NCI-H82 treated with DMSO at 0.1 percent for 48 hours (cell line): ENCODE measurements around the gene SP9.
"Not testable (repeated sequence)": the region's sequence is repeated elsewhere in the genome, so short reads cannot be mapped to it uniquely, and the experiment has no call there.

Experiments used
- DNase-seq: peaks from one replicate; lab custom pipeline; 2025; ENCODE audit not compliant: unreplicated experiment; lab: John Stamatoyannopoulos, UW

SP9 gene

GRCh38 chr2:174344716-174345461 lies 10.1 kb downstream of the SP9 start:
- DNase-seq, result peak; percentile 30

DNA sequence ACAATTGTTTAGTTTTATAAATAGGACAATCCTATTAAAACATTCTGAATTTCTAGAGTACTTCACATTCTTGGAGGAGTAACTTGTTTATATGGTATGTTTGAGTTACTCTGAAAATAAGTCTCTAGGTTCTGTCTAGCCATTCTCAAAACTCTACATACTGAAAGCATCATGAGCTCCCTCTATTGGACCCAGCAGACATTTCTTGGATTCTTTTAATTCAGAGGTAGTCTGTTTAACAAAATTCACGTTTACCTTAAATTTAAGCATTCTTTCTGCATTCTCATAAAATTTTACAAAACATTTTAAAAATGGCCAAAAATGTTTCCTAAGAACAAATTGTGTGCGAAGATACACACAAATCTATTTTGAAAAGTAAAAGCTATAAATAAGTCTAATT lies 15.3 kb downstream of the SP9 start:
- DNase-seq, result no peak

DNA sequence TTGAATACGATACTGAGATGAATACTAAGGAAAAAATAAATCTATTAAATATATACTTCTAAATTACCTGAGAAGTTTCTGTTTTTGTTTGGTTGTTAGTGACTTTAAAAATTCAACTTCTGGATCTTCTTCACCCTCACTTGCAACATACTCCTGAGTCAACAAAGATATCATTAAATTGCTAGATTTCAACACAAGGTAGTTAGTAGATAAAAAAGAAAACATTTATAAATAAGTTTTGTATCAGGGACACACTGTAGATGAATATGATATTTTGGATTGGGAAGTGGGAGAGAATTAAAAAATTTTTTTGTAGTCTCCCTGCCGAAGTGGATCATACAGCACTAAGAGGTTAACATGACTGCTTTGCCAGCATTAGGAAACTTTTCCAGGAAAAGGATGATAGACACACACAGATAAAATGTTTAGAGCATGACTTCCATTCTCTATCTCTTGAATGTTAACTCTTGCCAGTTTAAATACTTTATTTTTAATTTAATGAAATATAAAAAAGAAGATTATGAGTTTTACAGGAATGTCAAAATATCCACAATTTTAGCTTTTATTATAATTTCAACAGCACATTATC lies 15.9 kb downstream of the SP9 start:
- DNase-seq, result no peak

DNA sequence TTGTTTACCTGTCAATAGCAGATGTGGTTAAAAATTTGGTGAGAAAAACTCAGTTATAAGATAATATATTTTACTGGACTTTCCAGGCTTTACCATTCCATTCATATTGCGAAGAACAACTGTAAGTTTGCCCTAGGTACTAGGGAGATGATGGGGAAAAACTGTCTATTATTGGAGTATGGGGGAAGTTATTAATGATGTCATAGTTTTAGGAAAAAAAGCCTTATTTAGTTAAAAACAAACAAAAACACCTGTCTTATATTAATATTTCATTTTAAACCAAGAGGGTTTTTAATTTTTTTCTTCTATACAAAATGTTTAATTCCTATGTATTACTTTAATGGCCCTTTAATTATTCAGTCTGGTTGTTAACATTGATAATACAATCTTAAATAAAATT lies 18.2 kb downstream of the SP9 start:
- no peak for DNase-seq

- DNase-seq, result no peak
These were observed 21.6 kb downstream of the SP9 start for GRCh38 chr2:174356347-174356746.

DNA sequence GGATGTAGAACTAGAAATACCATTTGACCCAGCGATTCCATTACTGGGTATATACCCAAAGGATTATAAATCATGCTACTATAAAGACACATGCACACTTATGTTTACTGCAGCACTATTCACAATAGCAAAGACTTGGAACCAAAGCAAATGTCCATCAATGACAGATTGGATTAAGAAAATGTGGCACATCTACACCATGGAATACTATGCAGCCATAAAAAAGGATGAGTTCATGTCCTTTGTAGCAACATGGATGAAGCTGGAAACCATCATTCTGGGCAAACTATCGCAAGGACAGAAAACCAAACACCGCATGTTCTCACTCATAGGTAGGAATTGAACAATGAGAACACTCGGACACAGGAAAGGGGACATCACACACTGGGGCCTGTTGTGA lies 24.9 kb downstream of the SP9 start:
- not testable (repeated sequence) for DNase-seq

DNA sequence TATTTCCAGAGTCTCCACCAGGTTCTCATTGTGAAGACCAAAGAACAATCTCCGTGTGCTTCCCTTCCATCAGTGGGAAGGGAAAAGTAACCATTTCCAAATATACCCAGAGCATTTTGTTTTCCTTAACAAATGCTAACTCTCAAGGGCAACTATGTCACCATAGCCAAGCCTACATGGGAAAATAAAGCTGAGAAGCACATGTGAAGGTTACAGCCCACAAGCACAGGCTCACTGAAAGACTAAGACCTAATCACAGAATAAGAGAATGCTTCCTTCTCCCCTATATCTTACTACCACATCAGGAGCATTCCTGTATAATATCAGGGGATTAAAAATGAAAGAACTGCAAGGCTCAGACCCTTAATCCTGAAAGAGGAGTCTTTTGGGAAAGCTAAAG lies 28.2 kb downstream of the SP9 start:
- no peak for DNase-seq

GRCh38 chr2:174363492-174364225 lies 28.9 kb downstream of the SP9 start:
- not testable (repeated sequence) for DNase-seq

DNA sequence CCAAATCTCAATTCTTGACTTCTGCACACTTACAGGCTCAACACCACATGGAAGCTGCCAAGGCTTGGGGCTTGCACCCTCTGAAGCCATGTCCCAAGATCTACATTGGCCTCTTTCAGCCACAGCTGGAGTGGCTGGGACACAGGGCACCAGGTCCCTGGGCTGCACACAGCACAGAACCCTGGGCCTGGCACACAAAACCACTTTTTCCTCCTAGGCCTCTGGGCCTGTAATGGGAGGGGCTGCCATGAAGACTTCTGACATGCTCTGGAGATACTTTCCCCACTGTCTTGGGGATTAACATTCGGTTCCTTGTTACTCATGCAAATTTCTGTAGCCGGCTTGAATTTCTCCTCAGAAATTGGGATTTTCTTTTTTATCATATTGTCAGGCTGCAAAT lies 29.9 kb downstream of the SP9 start:
- no peak for DNase-seq

DNA sequence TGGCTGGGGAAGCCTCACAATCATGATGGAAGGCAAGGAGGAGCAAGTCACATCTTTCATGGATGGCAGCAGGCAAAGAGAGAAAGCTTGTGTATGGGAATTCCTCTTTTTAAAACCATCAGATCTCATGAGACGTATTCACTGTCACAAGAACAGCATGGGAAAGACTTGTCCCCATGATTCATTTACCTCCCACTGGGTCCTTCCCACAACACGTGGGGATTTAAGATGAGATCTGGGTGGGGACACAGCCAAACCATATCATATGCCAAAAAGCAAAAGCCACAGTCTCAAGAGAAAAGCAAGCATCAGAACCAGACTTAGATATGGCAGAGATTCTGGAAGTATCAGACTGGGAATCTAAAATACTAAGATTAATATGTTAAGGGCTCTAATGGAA lies 30.8 kb downstream of the SP9 start:
- DNase-seq, result no peak

GRCh38 chr2:174368691-174369090 lies 33.9 kb downstream of the SP9 start:
- DNase-seq, result no peak

DNA sequence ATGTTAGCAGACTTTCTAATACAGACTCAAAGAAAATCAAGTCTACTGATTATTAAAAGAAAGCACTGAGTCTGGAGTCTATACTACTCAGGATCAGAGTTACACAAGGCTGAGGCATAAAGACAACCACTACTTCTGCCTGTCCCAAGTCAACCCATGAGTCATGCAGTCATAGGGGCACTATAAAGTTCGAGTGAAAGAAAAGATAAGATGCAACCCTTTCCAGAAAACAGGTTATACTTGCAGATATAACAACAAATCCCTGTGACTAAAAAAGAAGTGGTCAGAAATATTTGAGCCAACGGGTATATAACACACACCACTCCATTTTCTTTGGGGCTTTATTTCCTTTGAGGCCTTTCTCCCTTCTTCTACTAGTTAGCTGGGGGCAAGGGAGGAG lies 42.2 kb downstream of the SP9 start:
- DNase-seq, result no peak

GRCh38 chr2:174383796-174384195 lies 49.0 kb downstream of the SP9 start:
- DNase-seq, result no peak

- DNase-seq, result no peak
These were observed 50.4 kb downstream of the SP9 start for GRCh38 chr2:174385201-174385600.
